BLaER1 (cell line): ENCODE data around the gene CRADD.

Experiments used
- H3K27ac ChIP-seq: shearing (Covaris generic); formaldehyde crosslinking; 2 replicates; pipeline ENCODE4 v1.8.1; 2022
- H3K27me3 ChIP-seq: shearing (Covaris generic); formaldehyde crosslinking; 2 replicates; pipeline ENCODE4 v1.8.1; 2022
- H3K36me3 ChIP-seq: shearing (Covaris generic); formaldehyde crosslinking; 2 replicates; pipeline ENCODE4 v1.8.1; 2022
- H3K4me1 ChIP-seq: shearing (Covaris generic); formaldehyde crosslinking; 2 replicates; pipeline ENCODE4 v1.8.1; 2022
- H3K4me2 ChIP-seq: shearing (Covaris generic); formaldehyde crosslinking; 2 replicates; pipeline ENCODE4 v1.8.1; 2022
- H3K4me3 ChIP-seq: shearing (Covaris generic); formaldehyde crosslinking; 2 replicates; pipeline ENCODE4 v1.8.1; 2022
- H3K9ac ChIP-seq: shearing (Covaris generic); formaldehyde crosslinking; 2 replicates; pipeline ENCODE4 v1.8.1; 2022
- H3K9me3 ChIP-seq: shearing (Covaris generic); formaldehyde crosslinking; 2 replicates; pipeline ENCODE4 v1.8.1; 2022
- H4K20me1 ChIP-seq: shearing (Covaris generic); formaldehyde crosslinking; 2 replicates; pipeline ENCODE4 v1.8.1; 2022
- Cebpa-rat ChIP-seq: shearing (Covaris generic); IDR thresholded peaks from 2 replicates; pipeline ENCODE4 v1.8.1; 2022

The CRADD gene

DNA sequence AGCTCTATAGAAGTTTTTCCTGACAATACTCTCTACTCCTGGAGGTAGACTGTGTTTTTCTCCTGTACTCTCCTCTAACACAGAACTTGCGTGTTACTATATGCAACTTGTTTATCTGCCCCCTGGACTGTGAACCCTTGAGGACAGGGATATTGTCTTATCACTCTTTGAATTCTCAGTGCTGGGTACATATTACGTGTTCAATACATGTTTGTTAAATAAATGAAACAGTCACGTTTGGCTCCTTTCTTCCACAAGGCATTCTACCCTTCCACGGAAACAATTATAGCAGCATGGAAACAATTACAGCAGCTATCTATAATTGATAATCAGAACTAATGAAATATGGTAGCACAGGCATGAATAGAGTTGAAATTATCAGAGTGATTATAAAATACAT, 50.7 kb downstream of the CRADD start:
- no peaks in the 10 kb centered on the region for H3K4me1 ChIP-seq
- no peaks in the 10 kb centered on the region for H4K20me1 ChIP-seq
- no peak for TF ChIP-seq Cebpa-rat
- H3K27me3 ChIP-seq, result no peaks in the 10 kb centered on the region
- no peak overlapping the region for H3K27ac ChIP-seq
- H3K9ac ChIP-seq, result no peak overlapping the region
- no peak overlapping the region for H3K4me2 ChIP-seq
- no peak overlapping the region for H3K4me3 ChIP-seq
- H3K36me3 ChIP-seq, result no peaks in the 10 kb centered on the region
- peaks cover 10% of the 10 kb centered on the region for H3K9me3 ChIP-seq

- no peak overlapping the region for H3K9ac ChIP-seq
- no peaks in the 10 kb centered on the region for H3K4me1 ChIP-seq
- H3K4me2 ChIP-seq, result no peak overlapping the region
- TF ChIP-seq Cebpa-rat, result no peak
- no peaks in the 10 kb centered on the region for H4K20me1 ChIP-seq
- no peaks in the 10 kb centered on the region for H3K9me3 ChIP-seq
- H3K4me3 ChIP-seq, result no peak overlapping the region
- H3K27ac ChIP-seq, result no peak overlapping the region
- no peaks in the 10 kb centered on the region for H3K27me3 ChIP-seq
- H3K36me3 ChIP-seq, result no peaks in the 10 kb centered on the region
These were observed 52.8 kb downstream of the CRADD start for GRCh38 chr12:93729934-93730333.

DNA sequence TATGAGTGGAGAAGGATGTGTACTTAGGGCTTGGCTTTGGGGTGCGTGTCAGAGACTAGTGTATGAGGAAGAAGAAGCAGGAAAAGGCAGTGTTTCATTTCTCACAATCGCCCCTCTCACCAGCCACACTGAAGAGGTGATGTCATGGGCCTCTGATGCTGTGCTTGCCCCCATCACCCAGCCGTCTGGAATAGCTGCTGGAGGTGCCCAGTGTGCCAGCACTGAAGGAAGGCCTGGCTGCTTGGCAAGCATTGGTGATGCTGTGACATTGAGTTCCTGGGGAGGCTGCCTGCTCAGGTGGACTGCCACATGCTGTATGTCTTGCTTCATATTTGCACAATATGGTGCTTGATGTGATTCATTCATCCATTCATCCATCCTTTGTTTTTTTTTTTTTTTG, 56.2 kb downstream of the CRADD start:
- Histone ChIP-seq H4K20me1 (peaks cover 14% of the 10 kb centered on the region), H3K27me3 (peaks cover 11% of the 10 kb centered on the region), H3K27ac (no peak overlapping the region), H3K4me3 (no peak overlapping the region), H3K4me1 (no peaks in the 10 kb centered on the region), H3K9ac (no peak overlapping the region), H3K9me3 (no peaks in the 10 kb centered on the region), H3K36me3 (no peaks in the 10 kb centered on the region), H3K4me2 (no peak overlapping the region)
- TF ChIP-seq Cebpa-rat, result no peak

DNA sequence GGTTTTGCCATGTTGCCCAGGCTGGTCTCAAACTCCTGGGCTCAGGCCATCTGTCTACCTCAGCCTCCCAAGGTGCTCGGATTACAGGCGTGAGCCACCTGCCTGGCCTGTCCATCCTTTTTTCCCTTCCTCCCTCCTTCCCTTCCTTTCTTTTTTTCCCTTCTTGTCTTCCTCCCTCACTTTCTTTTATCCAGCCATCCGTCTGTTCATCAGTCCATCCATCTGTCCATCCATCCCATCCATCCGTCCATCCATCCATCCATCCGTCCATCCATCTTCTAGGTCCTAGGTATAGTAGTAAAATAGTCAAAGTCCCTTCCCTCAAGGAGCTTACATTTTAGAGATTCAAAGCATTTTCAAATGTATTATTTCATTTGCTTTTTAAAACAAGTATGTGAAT, 56.8 kb downstream of the CRADD start:
- Histone ChIP-seq H3K4me2 (no peak overlapping the region), H3K4me3 (no peak overlapping the region), H3K27me3 (peaks cover 17% of the 10 kb centered on the region), H3K27ac (no peak overlapping the region), H3K4me1 (no peaks in the 10 kb centered on the region), H4K20me1 (peaks cover 19% of the 10 kb centered on the region), H3K36me3 (no peaks in the 10 kb centered on the region), H3K9ac (no peak overlapping the region), H3K9me3 (no peaks in the 10 kb centered on the region)
- TF ChIP-seq Cebpa-rat, result no peak

- Histone ChIP-seq H3K27ac (no peak overlapping the region), H4K20me1 (peaks cover 28% of the 10 kb centered on the region), H3K9me3 (no peaks in the 10 kb centered on the region), H3K36me3 (no peaks in the 10 kb centered on the region), H3K4me3 (no peak overlapping the region), H3K4me1 (no peaks in the 10 kb centered on the region), H3K9ac (no peak overlapping the region), H3K27me3 (peaks cover 25% of the 10 kb centered on the region), H3K4me2 (no peak overlapping the region)
- no peak for TF ChIP-seq Cebpa-rat
These were observed 57.6 kb downstream of the CRADD start for GRCh38 chr12:93734784-93735183.

DNA sequence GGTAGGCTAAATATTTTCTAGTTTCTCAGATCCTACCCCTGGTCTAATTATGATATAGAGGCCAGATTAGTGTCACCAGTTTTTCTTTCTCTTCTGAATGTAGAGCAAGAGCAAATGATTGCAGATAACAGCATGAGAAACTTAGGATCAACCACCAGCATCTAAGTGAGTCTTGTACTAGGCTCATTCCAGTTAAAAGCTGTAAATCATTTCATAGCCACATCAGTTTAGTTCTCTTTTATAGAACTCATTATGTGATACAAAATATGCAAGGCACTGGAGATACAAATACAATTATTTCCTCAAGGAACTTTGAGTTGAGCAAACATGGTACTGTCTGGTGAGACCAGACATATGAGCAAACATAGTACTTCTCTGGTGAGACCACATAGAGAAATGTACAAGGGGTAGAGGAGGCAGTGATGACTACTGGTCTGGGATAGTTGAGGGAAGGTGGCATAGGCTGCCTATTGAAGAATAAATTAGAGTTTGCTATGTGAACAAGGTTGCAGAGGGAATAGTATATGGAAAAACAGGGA, 59.5 kb downstream of the CRADD start:
- Histone ChIP-seq H3K4me2 (no peak overlapping the region), H3K36me3 (no peaks in the 10 kb centered on the region), H3K9me3 (no peaks in the 10 kb centered on the region), H3K4me3 (no peak overlapping the region), H3K27me3 (peaks cover 45% of the 10 kb centered on the region), H3K27ac (no peak overlapping the region), H3K4me1 (no peaks in the 10 kb centered on the region), H4K20me1 (peaks cover 47% of the 10 kb centered on the region), H3K9ac (no peak overlapping the region)
- no peak for TF ChIP-seq Cebpa-rat

DNA sequence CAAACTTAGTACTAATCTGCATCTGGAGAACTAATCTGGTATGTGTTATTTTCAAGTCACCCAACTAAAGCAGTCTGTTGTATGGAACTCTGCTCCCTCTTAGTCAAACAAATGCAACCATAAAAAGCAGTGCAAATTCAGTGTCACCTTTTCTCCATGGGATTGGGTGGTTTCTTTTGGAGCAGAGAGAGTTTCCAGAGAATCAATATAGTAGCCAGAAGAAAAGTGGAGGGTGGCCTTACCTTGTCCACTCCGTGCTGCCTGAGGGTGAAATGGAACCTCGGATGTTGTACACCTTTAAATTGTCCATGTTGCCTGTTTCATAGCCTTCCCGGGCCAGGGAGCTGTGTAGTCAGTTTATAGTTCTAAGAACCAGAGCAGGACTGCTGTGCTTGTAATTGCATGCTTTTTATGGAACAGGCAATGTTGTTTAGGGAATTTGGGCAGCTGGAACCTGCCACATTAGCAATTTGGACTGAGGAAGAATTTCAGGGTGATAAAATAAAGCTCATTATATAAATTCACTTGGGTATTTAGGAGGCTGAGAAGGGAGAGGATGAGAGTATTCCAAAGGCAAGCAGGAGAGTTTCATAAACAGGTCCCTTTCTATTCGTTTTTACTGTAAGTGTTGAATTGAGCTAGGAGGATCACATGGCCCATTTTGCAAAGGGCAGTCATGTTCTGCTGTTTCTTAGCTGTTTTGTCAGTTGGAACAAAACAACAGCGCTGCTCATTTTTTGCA, 60.5 kb downstream of the CRADD start:
- Histone ChIP-seq H3K9me3 (no peaks in the 10 kb centered on the region), H3K27ac (no peak overlapping the region), H3K4me3 (no peak overlapping the region), H3K4me1 (peaks cover 9% of the 10 kb centered on the region), H3K36me3 (no peaks in the 10 kb centered on the region), H3K9ac (no peak overlapping the region), H3K4me2 (no peak overlapping the region), H3K27me3 (peaks cover 54% of the 10 kb centered on the region), H4K20me1 (peaks cover 56% of the 10 kb centered on the region)
- TF ChIP-seq Cebpa-rat, result no peak

GRCh38 chr12:93738199-93739058, 61.3 kb downstream of the CRADD start:
- peaks cover 62% of the 10 kb centered on the region for H3K27me3 ChIP-seq
- no peak overlapping the region for H3K27ac ChIP-seq
- H4K20me1 ChIP-seq, result peaks cover 64% of the 10 kb centered on the region
- H3K36me3 ChIP-seq, result no peaks in the 10 kb centered on the region
- H3K9me3 ChIP-seq, result no peaks in the 10 kb centered on the region
- no peak overlapping the region for H3K4me3 ChIP-seq
- TF ChIP-seq Cebpa-rat, result no peak
- no peak overlapping the region for H3K4me2 ChIP-seq
- no peak overlapping the region for H3K9ac ChIP-seq
- peaks cover 10% of the 10 kb centered on the region for H3K4me1 ChIP-seq

- no peak overlapping the region for H3K4me2 ChIP-seq
These were observed 63.6 kb downstream of the CRADD start for GRCh38 chr12:93740751-93741150.

DNA sequence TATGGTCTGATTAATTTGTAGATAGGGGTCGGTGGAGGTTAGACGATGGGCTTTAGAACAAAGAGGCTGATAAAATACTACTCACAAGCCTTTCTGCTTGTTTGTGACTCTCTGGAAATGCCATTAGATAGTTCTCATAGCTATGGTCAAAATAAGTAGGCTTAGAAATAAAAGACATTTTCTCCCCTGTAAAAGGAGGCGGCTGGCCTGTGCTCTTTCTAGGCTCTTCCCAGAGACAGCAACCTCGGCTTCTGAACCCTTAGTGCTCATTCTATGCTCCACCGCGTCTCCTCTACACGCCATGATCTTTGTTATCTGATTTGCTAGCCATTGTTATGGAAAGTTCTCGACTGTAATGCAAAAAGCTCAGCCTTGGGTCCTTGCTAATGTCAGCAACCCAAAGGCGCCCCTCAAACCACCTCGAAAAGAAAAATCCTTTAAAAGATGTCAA, 64.5 kb downstream of the CRADD start:
- H4K20me1 ChIP-seq, result peaks cover 83% of the 10 kb centered on the region
- no peak overlapping the region for H3K27ac ChIP-seq
- no peak overlapping the region for H3K4me3 ChIP-seq
- peaks cover 10% of the 10 kb centered on the region for H3K4me1 ChIP-seq
- no peaks in the 10 kb centered on the region for H3K36me3 ChIP-seq
- no peak overlapping the region for H3K9ac ChIP-seq
- no peak for TF ChIP-seq Cebpa-rat
- H3K4me2 ChIP-seq, result peak overlapping the region; percentile 71
- peaks cover 72% of the 10 kb centered on the region for H3K27me3 ChIP-seq
- H3K9me3 ChIP-seq, result no peaks in the 10 kb centered on the region

More at GRCh38 chr12:93740751-93741150, 63.6 kb downstream of the CRADD start:
- no peak overlapping the region for H3K27ac ChIP-seq
- peaks cover 83% of the 10 kb centered on the region for H4K20me1 ChIP-seq
- no peaks in the 10 kb centered on the region for H3K9me3 ChIP-seq
- H3K9ac ChIP-seq, result no peak overlapping the region
- peaks cover 10% of the 10 kb centered on the region for H3K4me1 ChIP-seq
- no peak overlapping the region for H3K4me3 ChIP-seq
- peaks cover 72% of the 10 kb centered on the region for H3K27me3 ChIP-seq
- H3K36me3 ChIP-seq, result no peaks in the 10 kb centered on the region
- TF ChIP-seq Cebpa-rat, result no peak
